Measurements from ENCODE around the gene QSOX2.

The QSOX2 gene

GRCh38 chr9:136291306-136292025 lies 45.9 kb upstream of the QSOX2 start:
- Histone ChIP-seq H3K9me2 (replicated peaks; ENCODE audit: low read depth, low read length) (no peaks in the 10 kb centered on the region), H3F3A (ENCODE audit: low read depth) (no peaks in the 10 kb centered on the region), H3K79me2 (ENCODE audit: insufficient read depth, low read length) (no peaks in the 10 kb centered on the region), H2AFZ (ENCODE audit: low read length) (no peak overlapping the region), H3K4me1 (ENCODE audit: insufficient read depth, low read length, poor library complexity, severe bottlenecking) (no peaks in the 10 kb centered on the region), H3K9me3 (ENCODE audit: insufficient read depth, low read depth, low read length) (no peaks in the 10 kb centered on the region), H4K20me1 (ENCODE audit: insufficient read depth, low read length, poor library complexity, severe bottlenecking) (no peaks in the 10 kb centered on the region), H3K36me3 (ENCODE audit: insufficient read depth, low read length) (no peaks in the 10 kb centered on the region), H3K4me2 (ENCODE audit: low read depth, low read length, poor library complexity, severe bottlenecking) (no peak overlapping the region), H3K27me3 (ENCODE audit: insufficient read depth, low read length, poor library complexity, severe bottlenecking) (no peaks in the 10 kb centered on the region), H3K9ac (ENCODE audit: low read depth, low read length, poor library complexity, severe bottlenecking) (no peak overlapping the region), H3K4me3 (ENCODE audit: low read length, poor library complexity, severe bottlenecking) (no peak overlapping the region)
- no peak for TF ChIP-seq CTCF (conservative IDR thresholded peaks at IDR 0.05; ENCODE audit: low read length)
- TF ChIP-seq EZH2phosphoT487 (IDR thresholded peaks at IDR 0.05; ENCODE audit: borderline replicate concordance) = no peak

- no peaks in the 10 kb centered on the region for H3K36me3 ChIP-seq (ENCODE audit: insufficient read depth, low read length)
These were observed 44.9 kb upstream of the QSOX2 start for GRCh38 chr9:136290508-136291000.

GRCh38 chr9:136289651-136290507 lies 44.3 kb upstream of the QSOX2 start:
- Histone ChIP-seq H3K4me3 (ENCODE audit: low read length, poor library complexity, severe bottlenecking) (no peak overlapping the region), H2AFZ (ENCODE audit: low read length) (no peak overlapping the region), H4K20me1 (ENCODE audit: insufficient read depth, low read length, poor library complexity, severe bottlenecking) (no peaks in the 10 kb centered on the region), H3K4me1 (ENCODE audit: insufficient read depth, low read length, poor library complexity, severe bottlenecking) (no peaks in the 10 kb centered on the region), H3K27me3 (ENCODE audit: insufficient read depth, low read length, poor library complexity, severe bottlenecking) (no peaks in the 10 kb centered on the region), H3F3A (ENCODE audit: low read depth) (no peaks in the 10 kb centered on the region), H3K4me2 (ENCODE audit: low read depth, low read length, poor library complexity, severe bottlenecking) (no peak overlapping the region), H3K9ac (ENCODE audit: low read depth, low read length, poor library complexity, severe bottlenecking) (no peak overlapping the region), H3K36me3 (ENCODE audit: insufficient read depth, low read length) (no peaks in the 10 kb centered on the region), H3K9me2 (replicated peaks; ENCODE audit: low read depth, low read length) (no peaks in the 10 kb centered on the region), H3K9me3 (ENCODE audit: insufficient read depth, low read depth, low read length) (no peaks in the 10 kb centered on the region), H3K79me2 (ENCODE audit: insufficient read depth, low read length) (no peaks in the 10 kb centered on the region)
- TF ChIP-seq EZH2phosphoT487 (IDR thresholded peaks at IDR 0.05; ENCODE audit: borderline replicate concordance) (no peak), CTCF (conservative IDR thresholded peaks at IDR 0.05; ENCODE audit: low read length) (no peak)

More at GRCh38 chr9:136290508-136291000, 44.9 kb upstream of the QSOX2 start:
- Histone ChIP-seq H3K79me2 (ENCODE audit: insufficient read depth, low read length) (no peaks in the 10 kb centered on the region), H3K4me2 (ENCODE audit: low read depth, low read length, poor library complexity, severe bottlenecking) (no peak overlapping the region), H3K9me2 (replicated peaks; ENCODE audit: low read depth, low read length) (no peaks in the 10 kb centered on the region), H4K20me1 (ENCODE audit: insufficient read depth, low read length, poor library complexity, severe bottlenecking) (no peaks in the 10 kb centered on the region), H2AFZ (ENCODE audit: low read length) (no peak overlapping the region), H3K9ac (ENCODE audit: low read depth, low read length, poor library complexity, severe bottlenecking) (no peak overlapping the region), H3K4me1 (ENCODE audit: insufficient read depth, low read length, poor library complexity, severe bottlenecking) (no peaks in the 10 kb centered on the region), H3K9me3 (ENCODE audit: insufficient read depth, low read depth, low read length) (no peaks in the 10 kb centered on the region), H3K4me3 (ENCODE audit: low read length, poor library complexity, severe bottlenecking) (no peak overlapping the region), H3F3A (ENCODE audit: low read depth) (no peaks in the 10 kb centered on the region), H3K27me3 (ENCODE audit: insufficient read depth, low read length, poor library complexity, severe bottlenecking) (no peaks in the 10 kb centered on the region)
- TF ChIP-seq CTCF (conservative IDR thresholded peaks at IDR 0.05; ENCODE audit: low read length) = no peak
- TF ChIP-seq EZH2phosphoT487 (IDR thresholded peaks at IDR 0.05; ENCODE audit: borderline replicate concordance) = no peak

Data from Loucy (cell line).